SK-N-SH (cell line): ENCODE measurements around the gene SEPTIN10.

Experiments used
- CHD2 ChIP-seq: fragments of 150-350 bp; IDR thresholded peaks from 2 replicates; pipeline ENCODE4 v1.6.1; 2018; ENCODE audit warnings: low read length; ENCODE audit not compliant: partially characterized antibody
- ELF1 ChIP-seq: IDR thresholded peaks from 2 replicates; pipeline ENCODE4 v1.4.0; 2012
- FOXJ3 ChIP-seq: sonication (generic); formaldehyde crosslinking; IDR thresholded peaks from 2 replicates; pipeline ENCODE4 v1.5.1; 2020; ENCODE audit warnings: mild to moderate bottlenecking, missing genetic modification reagents
- FOXM1 ChIP-seq: IDR thresholded peaks from 2 replicates; pipeline ENCODE4 v1.4.0; 2012; ENCODE audit warnings: low read depth, mild to moderate bottlenecking
- IRF3 ChIP-seq: fragments of 150-350 bp; IDR thresholded peaks from 2 replicates; pipeline ENCODE4 v1.6.1; 2016; ENCODE audit warnings: mild to moderate bottlenecking, low read depth, low read length
- RCOR1 ChIP-seq: fragments of 150-350 bp; IDR thresholded peaks from 2 replicates; pipeline ENCODE4 v1.6.1; 2017; ENCODE audit warnings: antibody characterized with exemption, low read length
- SMC3 ChIP-seq: IDR thresholded peaks from 2 replicates; pipeline ENCODE4 v1.6.1; 2012; ENCODE audit warnings: low read depth, low read length, improper control_type of control experiment
- TEAD4 ChIP-seq: IDR thresholded peaks from 2 replicates; pipeline ENCODE4 v1.4.0; 2012; ENCODE audit warnings: mild to moderate bottlenecking, borderline replicate concordance; ENCODE audit not compliant: insufficient read depth
- YY1 ChIP-seq: IDR thresholded peaks from 2 replicates; pipeline ENCODE4 v1.4.0; 2012; ENCODE audit warnings: low read depth, mild to moderate bottlenecking
- TF ChIP-seq, protein P1 (sequence below): fragments of 200-600 bp; sonication (generic); IDR thresholded peaks from 2 replicates; pipeline ENCODE4 v1.6.1; 2017; ENCODE audit warnings: antibody characterized with exemption, mild to moderate bottlenecking, moderate library complexity
- TF ChIP-seq, protein P2 (sequence below): fragments of 150-350 bp; IDR thresholded peaks from 2 replicates; pipeline ENCODE4 v1.6.1; 2017; ENCODE audit warnings: antibody characterized with exemption, low read length, low read depth, borderline replicate concordance
- TF ChIP-seq, protein P3 (sequence below): IDR thresholded peaks from 2 replicates; pipeline ENCODE4 v1.6.1; 2012; ENCODE audit warnings: mild to moderate bottlenecking, low read depth, low read length, moderate library complexity

GRCh38 chr2:109654326-109655050, 40.7 kb upstream of the SEPTIN10 start:
- TF ChIP-seq, protein P1, sequence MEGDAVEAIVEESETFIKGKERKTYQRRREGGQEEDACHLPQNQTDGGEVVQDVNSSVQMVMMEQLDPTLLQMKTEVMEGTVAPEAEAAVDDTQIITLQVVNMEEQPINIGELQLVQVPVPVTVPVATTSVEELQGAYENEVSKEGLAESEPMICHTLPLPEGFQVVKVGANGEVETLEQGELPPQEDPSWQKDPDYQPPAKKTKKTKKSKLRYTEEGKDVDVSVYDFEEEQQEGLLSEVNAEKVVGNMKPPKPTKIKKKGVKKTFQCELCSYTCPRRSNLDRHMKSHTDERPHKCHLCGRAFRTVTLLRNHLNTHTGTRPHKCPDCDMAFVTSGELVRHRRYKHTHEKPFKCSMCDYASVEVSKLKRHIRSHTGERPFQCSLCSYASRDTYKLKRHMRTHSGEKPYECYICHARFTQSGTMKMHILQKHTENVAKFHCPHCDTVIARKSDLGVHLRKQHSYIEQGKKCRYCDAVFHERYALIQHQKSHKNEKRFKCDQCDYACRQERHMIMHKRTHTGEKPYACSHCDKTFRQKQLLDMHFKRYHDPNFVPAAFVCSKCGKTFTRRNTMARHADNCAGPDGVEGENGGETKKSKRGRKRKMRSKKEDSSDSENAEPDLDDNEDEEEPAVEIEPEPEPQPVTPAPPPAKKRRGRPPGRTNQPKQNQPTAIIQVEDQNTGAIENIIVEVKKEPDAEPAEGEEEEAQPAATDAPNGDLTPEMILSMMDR = no peak
- TF ChIP-seq ELF1 (no peak), CHD2 (no peak), RCOR1 (no peak), YY1 (no peak), TEAD4 (no peak), FOXJ3 (CRISPR knock-in tag) (no peak), IRF3 (no peak), SMC3 (no peak), FOXM1 (no peak)
- TF ChIP-seq, protein P2, sequence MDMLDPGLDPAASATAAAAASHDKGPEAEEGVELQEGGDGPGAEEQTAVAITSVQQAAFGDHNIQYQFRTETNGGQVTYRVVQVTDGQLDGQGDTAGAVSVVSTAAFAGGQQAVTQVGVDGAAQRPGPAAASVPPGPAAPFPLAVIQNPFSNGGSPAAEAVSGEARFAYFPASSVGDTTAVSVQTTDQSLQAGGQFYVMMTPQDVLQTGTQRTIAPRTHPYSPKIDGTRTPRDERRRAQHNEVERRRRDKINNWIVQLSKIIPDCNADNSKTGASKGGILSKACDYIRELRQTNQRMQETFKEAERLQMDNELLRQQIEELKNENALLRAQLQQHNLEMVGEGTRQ = no peak
- TF ChIP-seq, protein P3, sequence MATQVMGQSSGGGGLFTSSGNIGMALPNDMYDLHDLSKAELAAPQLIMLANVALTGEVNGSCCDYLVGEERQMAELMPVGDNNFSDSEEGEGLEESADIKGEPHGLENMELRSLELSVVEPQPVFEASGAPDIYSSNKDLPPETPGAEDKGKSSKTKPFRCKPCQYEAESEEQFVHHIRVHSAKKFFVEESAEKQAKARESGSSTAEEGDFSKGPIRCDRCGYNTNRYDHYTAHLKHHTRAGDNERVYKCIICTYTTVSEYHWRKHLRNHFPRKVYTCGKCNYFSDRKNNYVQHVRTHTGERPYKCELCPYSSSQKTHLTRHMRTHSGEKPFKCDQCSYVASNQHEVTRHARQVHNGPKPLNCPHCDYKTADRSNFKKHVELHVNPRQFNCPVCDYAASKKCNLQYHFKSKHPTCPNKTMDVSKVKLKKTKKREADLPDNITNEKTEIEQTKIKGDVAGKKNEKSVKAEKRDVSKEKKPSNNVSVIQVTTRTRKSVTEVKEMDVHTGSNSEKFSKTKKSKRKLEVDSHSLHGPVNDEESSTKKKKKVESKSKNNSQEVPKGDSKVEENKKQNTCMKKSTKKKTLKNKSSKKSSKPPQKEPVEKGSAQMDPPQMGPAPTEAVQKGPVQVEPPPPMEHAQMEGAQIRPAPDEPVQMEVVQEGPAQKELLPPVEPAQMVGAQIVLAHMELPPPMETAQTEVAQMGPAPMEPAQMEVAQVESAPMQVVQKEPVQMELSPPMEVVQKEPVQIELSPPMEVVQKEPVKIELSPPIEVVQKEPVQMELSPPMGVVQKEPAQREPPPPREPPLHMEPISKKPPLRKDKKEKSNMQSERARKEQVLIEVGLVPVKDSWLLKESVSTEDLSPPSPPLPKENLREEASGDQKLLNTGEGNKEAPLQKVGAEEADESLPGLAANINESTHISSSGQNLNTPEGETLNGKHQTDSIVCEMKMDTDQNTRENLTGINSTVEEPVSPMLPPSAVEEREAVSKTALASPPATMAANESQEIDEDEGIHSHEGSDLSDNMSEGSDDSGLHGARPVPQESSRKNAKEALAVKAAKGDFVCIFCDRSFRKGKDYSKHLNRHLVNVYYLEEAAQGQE = no peak
